CD14-positive monocyte (primary cell): Measurements from ENCODE around the gene SEZ6L. TPM values are rescaled to one million over a fixed set of nuclear protein-coding genes. Genes with fewer than 3 reads are reported as not detected.
A peak's percentile ranks its signal among the peaks of the same experiment; 100 is the strongest.

Experiments used
- DNase-seq, 3 donors: peaks; one replicate each; pipeline ENCODE4 v3.0.0-alpha.2; 2011 to 2022
- H2AFZ ChIP-seq: 2 replicates; pipeline ENCODE4 v1.6.0; 2012; ENCODE audit warnings: mild to moderate bottlenecking, low read depth, low read length, inconsistent platforms; ENCODE audit not compliant: insufficient read depth, poor library complexity, severe bottlenecking
- H3K27ac ChIP-seq, 2 donors: 1 replicate in 1 of 2; 2 replicates in 1 of 2; pipeline ENCODE4 v1.5.1; 2012 to 2013; ENCODE audit warnings: low read length in 2 of 2, control low read depth in 1 of 2, inconsistent platforms in 1 of 2, low read depth in 1 of 2, mild to moderate bottlenecking in 1 of 2
- H3K27me3 ChIP-seq, 2 donors: one replicate each; pipeline versions ENCODE4 v1.6.0 to v1.6.1; 2011 to 2013; ENCODE audit warnings: low read length in 2 of 2; ENCODE audit not compliant: control insufficient read depth in 2 of 2, insufficient read depth in 2 of 2
- H3K36me3 ChIP-seq, 2 donors: replicated peaks in 1 of 2; 1 replicate in 1 of 2; 2 replicates in 1 of 2; pipeline versions ENCODE4 v1.5.1 to v1.6.1; 2012 to 2013; ENCODE audit warnings: low read length in 2 of 2, control low read depth in 1 of 2, inconsistent platforms in 1 of 2, mild to moderate bottlenecking in 1 of 2; ENCODE audit not compliant: insufficient read depth in 2 of 2, control insufficient read depth in 1 of 2
- H3K4me1 ChIP-seq, 2 donors: 1 replicate in 1 of 2; 2 replicates in 1 of 2; pipeline versions ENCODE4 v1.5.1 to v1.6.1; 2012 to 2013; ENCODE audit warnings: low read length in 2 of 2, control low read depth in 1 of 2, inconsistent platforms in 1 of 2, mild to moderate bottlenecking in 1 of 2, moderate library complexity in 1 of 2; ENCODE audit not compliant: insufficient read depth in 2 of 2, control insufficient read depth in 1 of 2
- H3K4me2 ChIP-seq: replicated peaks from 2 replicates; pipeline ENCODE3; 2012; ENCODE audit warnings: low read length, moderate library complexity, mild to moderate bottlenecking; ENCODE audit not compliant: poor library complexity, severe bottlenecking; ENCODE audit errors: extremely low read depth
- H3K4me3 ChIP-seq, 3 experiments: fragments of 200-600 bp in 1 of 3; sonication (generic) in 1 of 3; replicated peaks in 1 of 3; 1 replicate in 2 of 3; 2 replicates in 1 of 3; pipeline ENCODE4 v1.5.1; 2011 to 2013; ENCODE audit warnings: low read length in 3 of 3, mild to moderate bottlenecking in 3 of 3, control low read depth in 2 of 3, low read depth in 2 of 3, inconsistent platforms in 1 of 3, moderate library complexity in 1 of 3
- H3K79me2 ChIP-seq: 2 replicates; pipeline ENCODE4 v1.6.0; 2012; ENCODE audit warnings: mild to moderate bottlenecking, control low read depth, inconsistent platforms, low read length, moderate library complexity; ENCODE audit not compliant: insufficient read depth
- H3K9ac ChIP-seq: 2 replicates; pipeline ENCODE4 v1.6.0; 2017; ENCODE audit warnings: low read length, mild to moderate bottlenecking; ENCODE audit not compliant: insufficient read depth, poor library complexity, severe bottlenecking
- H3K9me3 ChIP-seq, 2 donors: replicated peaks in 1 of 2; 1 replicate in 1 of 2; 2 replicates in 1 of 2; pipeline versions ENCODE4 v1.5.1 to v1.6.1; 2012 to 2013; ENCODE audit warnings: low read length in 2 of 2, control low read depth in 1 of 2; ENCODE audit not compliant: control insufficient read depth in 1 of 2, insufficient read depth in 1 of 2
- H4K20me1 ChIP-seq: 2 replicates; pipeline ENCODE4 v1.6.0; 2012; ENCODE audit warnings: mild to moderate bottlenecking, low read length, control low read depth, moderate library complexity; ENCODE audit not compliant: insufficient read depth
- H3K27ac Mint-ChIP-seq, 7 donors: one replicate each; pipeline ENCODE4 v1.8.0; 2020; ENCODE audit warnings: mild to moderate bottlenecking in 7 of 7, mixed read lengths in 7 of 7, moderate library complexity in 6 of 7, inconsistent platforms in 2 of 7
- H3K27me3 Mint-ChIP-seq, 3 donors: one replicate each; pipeline ENCODE4 v1.8.0; 2021 to 2022; ENCODE audit warnings: low read depth in 3 of 3, mild to moderate bottlenecking in 3 of 3, mixed read lengths in 3 of 3, moderate library complexity in 3 of 3, inconsistent platforms in 1 of 3
- H3K36me3 Mint-ChIP-seq, 2 donors: one replicate each; pipeline ENCODE4 v1.8.0; 2020; ENCODE audit warnings: mixed read lengths in 2 of 2, inconsistent platforms in 1 of 2, mild to moderate bottlenecking in 1 of 2
- H3K4me1 Mint-ChIP-seq: one replicate; pipeline ENCODE4 v1.8.0; 2020; ENCODE audit warnings: mild to moderate bottlenecking, mixed read lengths
- H3K4me3 Mint-ChIP-seq, 2 donors: one replicate each; pipeline ENCODE4 v1.8.0; 2020; ENCODE audit warnings: mild to moderate bottlenecking in 2 of 2, mixed read lengths in 2 of 2, moderate library complexity in 1 of 2
- H3K9me3 Mint-ChIP-seq, 7 donors: one replicate each; pipeline ENCODE4 v1.8.0; 2020 to 2022; ENCODE audit warnings: mixed read lengths in 7 of 7, mild to moderate bottlenecking in 6 of 7, moderate library complexity in 6 of 7, inconsistent platforms in 2 of 7
- WGBS: methylation state at CpG from one replicate; pipeline ENCODE4 v1.1.5; 2013; ENCODE audit warnings: missing lambda C conversion rate; ENCODE audit not compliant: insufficient coverage; 5-methylcytosine and 5-hydroxymethylcytosine counted together
- intact Hi-C, 2 donors: fragments of 100-400 bp; cut with micrococcal nuclease; formaldehyde crosslinking; loops; one replicate each; pipeline versions ENCODE4 v1.15.0 to v1.15.1; 2023
- polyA plus RNA-seq, 3 donors: library from polyadenylated mRNA; depleted of rRNA in 1 of 3; unstranded in 2 of 3; stranded (reverse) in 1 of 3; fragments of 300-500 nt in 2 of 3; fragments of >200 nt in 1 of 3; fragmentation: Illumina TruSeq in 2 of 3; gene quantifications; 1 replicate in 2 of 3; 2 replicates in 1 of 3; pipeline ENCODE4 v1.2.3, GENCODE V29; 2012 to 2021
- TF ChIP-seq, protein P1 (sequence below): fragments of 200-600 bp; IDR thresholded peaks from one replicate; pipeline ENCODE4 v1.8.0; 2022; ENCODE audit warnings: antibody characterized with exemption, mild to moderate bottlenecking

SEZ6L gene
- polyA plus RNA-seq, 3 donors = 0.43 to 2.8 (median 0.71) TPM

- Mint-ChIP-seq H3K4me1 (no peaks in the 10 kb centered on the region), H3K4me3 (no peak overlapping the region), H3K36me3 (no peaks in the 10 kb centered on the region), H3K9me3 (peaks cover 0 to 4% (median 0%) of the 10 kb centered on the region in 7 donors), H3K27me3 (peaks cover 6 to 9% (median 7%) of the 10 kb centered on the region in 3 donors), H3K27ac (peak overlapping the region in 1 of 7 donors; percentile 85)
- TF ChIP-seq, protein P1, sequence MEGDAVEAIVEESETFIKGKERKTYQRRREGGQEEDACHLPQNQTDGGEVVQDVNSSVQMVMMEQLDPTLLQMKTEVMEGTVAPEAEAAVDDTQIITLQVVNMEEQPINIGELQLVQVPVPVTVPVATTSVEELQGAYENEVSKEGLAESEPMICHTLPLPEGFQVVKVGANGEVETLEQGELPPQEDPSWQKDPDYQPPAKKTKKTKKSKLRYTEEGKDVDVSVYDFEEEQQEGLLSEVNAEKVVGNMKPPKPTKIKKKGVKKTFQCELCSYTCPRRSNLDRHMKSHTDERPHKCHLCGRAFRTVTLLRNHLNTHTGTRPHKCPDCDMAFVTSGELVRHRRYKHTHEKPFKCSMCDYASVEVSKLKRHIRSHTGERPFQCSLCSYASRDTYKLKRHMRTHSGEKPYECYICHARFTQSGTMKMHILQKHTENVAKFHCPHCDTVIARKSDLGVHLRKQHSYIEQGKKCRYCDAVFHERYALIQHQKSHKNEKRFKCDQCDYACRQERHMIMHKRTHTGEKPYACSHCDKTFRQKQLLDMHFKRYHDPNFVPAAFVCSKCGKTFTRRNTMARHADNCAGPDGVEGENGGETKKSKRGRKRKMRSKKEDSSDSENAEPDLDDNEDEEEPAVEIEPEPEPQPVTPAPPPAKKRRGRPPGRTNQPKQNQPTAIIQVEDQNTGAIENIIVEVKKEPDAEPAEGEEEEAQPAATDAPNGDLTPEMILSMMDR = no peak
- H3K9me3 ChIP-seq = no peaks in the 10 kb centered on the region
- no peak overlapping the region for H3K4me3 ChIP-seq
- H3K27me3 ChIP-seq = peaks cover 2 to 4% of the 10 kb centered on the region in 2 donors
- H3K4me2 ChIP-seq = no peak overlapping the region
- no peak overlapping the region for H2AFZ ChIP-seq
- no peak for DNase-seq
- H3K4me1 ChIP-seq = no peaks in the 10 kb centered on the region
- no peak overlapping the region for H3K9ac ChIP-seq
- no peaks in the 10 kb centered on the region for H3K79me2 ChIP-seq
- H3K27ac ChIP-seq = no peak overlapping the region
- H4K20me1 ChIP-seq = no peaks in the 10 kb centered on the region
- H3K36me3 ChIP-seq = no peaks in the 10 kb centered on the region
- WGBS = 91% methylated on average over 5 of the region's 9 CpGs
- intact Hi-C loops = no loop called here
These were observed 247.5 kb downstream of the SEZ6L start for GRCh38 chr22:26416670-26417276.

- H3K27me3 Mint-ChIP-seq = peaks cover 6 to 11% (median 10%) of the 10 kb centered on the region in 3 donors
- Histone ChIP-seq H4K20me1 (no peaks in the 10 kb centered on the region), H3K4me2 (no peak overlapping the region), H3K36me3 (no peaks in the 10 kb centered on the region), H3K4me1 (no peaks in the 10 kb centered on the region), H2AFZ (no peak overlapping the region), H3K9me3 (peaks cover 0 to 3% of the 10 kb centered on the region in 2 donors), H3K4me3 (no peak overlapping the region), H3K27ac (no peak overlapping the region), H3K79me2 (no peaks in the 10 kb centered on the region), H3K9ac (no peak overlapping the region), H3K27me3 (peaks cover under 1 to 2% of the 10 kb centered on the region in 2 donors)
- no peaks in the 10 kb centered on the region for H3K36me3 Mint-ChIP-seq
- no peaks in the 10 kb centered on the region for H3K4me1 Mint-ChIP-seq
- peaks cover 0 to 6% (median 2%) of the 10 kb centered on the region in 7 donors for H3K9me3 Mint-ChIP-seq
- WGBS = no CpG with 5 or more reads among the region's 3 CpGs
- H3K27ac Mint-ChIP-seq = no peak overlapping the region
- DNase-seq = no peak
- H3K4me3 Mint-ChIP-seq = no peak overlapping the region
- intact Hi-C loops = no loop called here
- TF ChIP-seq, protein P1 = no peak
These were observed 248.1 kb downstream of the SEZ6L start for GRCh38 chr22:26417406-26417805.
